DMS53 treated with DMSO at 0.1 percent for 48 hours (cell line): Measurements from ENCODE around the gene TICAM2.
"Not testable (repeated sequence)": the region's sequence is repeated elsewhere in the genome, so short reads cannot be mapped to it uniquely, and the experiment has no call there.

ENCODE experiments used
- DNase-seq: peaks from one replicate; lab custom pipeline; 2025; ENCODE audit not compliant: unreplicated experiment; lab: John Stamatoyannopoulos, UW

TICAM2 gene, protein sequence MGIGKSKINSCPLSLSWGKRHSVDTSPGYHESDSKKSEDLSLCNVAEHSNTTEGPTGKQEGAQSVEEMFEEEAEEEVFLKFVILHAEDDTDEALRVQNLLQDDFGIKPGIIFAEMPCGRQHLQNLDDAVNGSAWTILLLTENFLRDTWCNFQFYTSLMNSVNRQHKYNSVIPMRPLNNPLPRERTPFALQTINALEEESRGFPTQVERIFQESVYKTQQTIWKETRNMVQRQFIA

DNA sequence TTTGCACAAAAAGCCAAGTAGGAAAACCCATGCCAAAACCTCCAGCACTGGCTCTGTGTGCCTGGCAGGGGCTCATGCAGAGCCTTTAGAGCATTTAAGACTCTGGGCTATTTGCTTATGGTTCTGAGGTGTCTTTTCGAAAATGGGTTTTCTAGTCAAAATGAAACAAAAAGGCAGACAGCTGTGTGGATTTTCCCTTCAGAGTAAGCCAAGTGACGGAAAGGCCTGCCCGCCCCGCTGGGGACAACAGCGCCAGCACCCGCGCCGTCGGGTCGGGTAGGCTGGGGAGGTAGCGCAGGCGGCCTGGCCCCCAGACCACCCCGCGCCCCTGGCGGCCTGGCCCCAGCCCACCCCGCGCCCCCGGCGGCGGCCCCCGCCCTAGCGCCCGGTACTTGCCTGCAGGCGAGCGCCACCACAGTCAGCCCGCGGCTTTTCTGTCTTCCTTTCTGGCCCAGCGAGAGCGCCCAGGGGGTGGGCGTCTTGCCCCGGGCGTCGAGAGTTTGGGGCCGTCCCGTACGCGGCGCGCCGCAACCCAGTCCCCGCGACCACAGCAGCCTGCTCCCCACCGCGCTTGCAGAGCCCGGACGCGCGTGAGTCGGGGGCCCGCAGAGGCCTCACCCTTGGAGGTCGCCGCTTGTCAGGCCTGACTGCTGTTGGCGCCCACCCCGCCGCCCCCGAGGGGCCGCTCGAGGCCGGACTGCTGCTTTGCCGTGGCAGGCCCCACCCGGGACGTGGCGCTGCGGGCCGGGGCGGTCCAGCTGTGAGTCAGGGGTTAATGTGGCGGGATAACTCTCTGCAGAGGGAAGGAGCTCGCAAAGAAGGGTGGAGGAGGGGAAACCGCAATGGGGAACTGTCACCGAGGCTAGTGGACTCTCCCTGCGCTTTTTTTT is at the start of gene TICAM2:
TICAM2 (minus strand) TSS at position 779 of the 890 bp plus-strand sequence. CDS start 21,223 bp downstream, outside the sequence.
- no peak for DNase-seq

DNA sequence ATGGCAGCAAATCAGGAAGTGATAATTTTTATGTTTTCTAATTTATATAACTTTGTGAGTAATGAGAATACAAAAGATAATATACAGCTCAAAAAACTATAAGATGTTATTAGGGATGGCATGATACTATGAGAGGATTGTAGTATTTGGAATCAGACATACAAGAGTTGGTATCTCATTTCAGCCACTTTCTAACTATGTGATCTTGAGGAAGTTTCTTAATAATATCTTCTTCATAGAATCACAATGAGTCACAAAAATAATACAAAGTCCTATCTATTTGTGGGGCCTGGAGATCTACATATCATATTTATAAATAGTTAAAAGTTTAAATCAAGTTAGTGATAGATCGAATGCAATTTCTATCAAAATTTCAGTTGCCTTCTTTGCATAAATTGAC is 47.3 kb upstream of the TICAM2 start:
- no peak for DNase-seq

DNA sequence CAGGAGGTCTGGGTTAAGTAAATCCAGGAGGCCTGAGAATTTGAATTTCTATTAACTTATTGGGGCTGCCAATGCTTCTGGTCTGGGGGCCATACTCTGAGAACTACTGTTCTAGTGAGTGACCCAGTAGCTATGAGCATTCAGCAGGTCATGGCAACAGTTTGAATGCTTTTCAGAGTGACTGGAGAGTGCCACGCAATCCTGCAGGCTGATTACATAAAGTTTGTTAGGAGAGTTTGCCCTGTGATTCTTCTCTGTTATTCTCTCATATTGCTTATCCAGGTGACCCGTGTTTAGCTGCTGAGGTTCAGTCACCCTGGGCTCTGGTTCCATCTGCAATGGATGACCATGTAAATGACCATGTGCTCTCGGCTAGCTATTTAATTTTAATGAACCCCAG is 45.8 kb upstream of the TICAM2 start:
- no peak for DNase-seq

DNA sequence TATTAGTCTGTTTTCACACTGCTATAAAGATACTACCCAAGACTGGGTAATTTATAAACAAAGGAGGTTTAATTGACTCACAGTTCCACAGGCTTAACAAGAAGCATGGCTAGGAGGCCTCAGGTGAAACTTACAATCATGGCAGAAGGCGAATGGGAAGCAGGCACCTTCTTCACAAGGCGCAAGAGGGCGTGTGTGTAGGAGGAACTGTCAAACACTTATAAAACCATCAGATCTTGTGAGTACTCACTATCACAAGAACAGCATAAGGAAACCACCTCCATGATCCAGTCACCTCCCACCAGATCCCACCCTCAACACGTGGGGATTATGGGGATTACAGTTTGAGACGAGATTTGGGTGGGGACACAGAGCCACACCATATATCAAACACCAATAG is 43.1 kb upstream of the TICAM2 start:
- DNase-seq, result not testable (repeated sequence)

DNA sequence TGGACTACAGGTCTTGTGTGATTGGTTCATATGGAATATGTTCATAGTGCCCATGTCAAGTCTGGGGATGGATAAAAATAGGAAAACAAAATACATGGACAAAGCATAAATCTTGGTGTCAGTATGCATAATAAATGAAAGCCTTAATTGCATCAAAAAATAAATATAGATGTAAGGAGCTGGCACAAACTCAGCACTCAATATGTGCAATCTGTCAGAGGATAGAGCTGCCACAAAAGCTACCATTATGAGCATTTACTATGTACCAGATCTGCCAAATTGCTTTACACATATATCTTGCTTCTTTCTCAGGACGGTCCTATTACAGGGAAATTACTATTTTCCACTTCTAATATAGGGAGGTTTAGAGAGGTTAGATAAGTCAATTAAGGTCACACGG is 41.8 kb upstream of the TICAM2 start:
- no peak for DNase-seq

DNA sequence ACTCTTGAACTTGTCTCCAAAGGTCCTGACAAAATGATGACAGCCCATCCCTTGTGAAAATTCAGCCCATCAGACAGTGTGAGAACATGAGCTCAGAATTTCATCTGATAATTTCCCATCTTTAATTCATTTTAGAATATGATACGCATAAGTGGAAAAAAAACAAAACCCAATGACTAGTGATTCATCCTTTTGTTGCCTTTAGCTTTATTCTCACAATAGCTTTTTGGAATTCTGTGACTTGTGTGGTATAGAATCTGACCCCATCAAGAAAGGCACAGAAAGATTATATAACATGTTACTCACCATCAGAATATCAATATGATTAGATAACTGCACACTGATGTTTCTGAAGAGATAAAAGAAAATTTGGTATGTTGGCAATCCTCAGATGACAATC is 39.7 kb upstream of the TICAM2 start:
- DNase-seq, result no peak

DNA sequence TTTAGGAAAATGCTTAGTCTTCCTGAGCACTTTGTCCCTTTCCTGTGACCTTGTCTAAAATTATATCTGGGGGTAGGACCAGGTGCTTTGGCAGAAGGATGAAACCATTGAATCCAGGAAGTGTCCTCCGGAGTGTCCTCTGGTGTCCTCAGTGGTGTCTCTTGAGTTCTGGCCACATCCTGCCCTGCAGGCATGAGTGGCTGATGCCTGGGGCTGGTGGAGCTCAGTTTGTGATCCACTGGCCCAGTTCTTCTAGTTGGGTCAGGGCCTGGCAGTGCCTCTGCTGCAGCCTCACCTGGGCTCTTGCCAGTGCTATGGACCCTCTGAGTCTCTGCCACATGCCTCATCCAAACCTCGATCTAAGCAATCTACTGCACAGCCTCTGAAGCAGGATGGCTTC is 38.0 kb upstream of the TICAM2 start:
- DNase-seq, result no peak

DNA sequence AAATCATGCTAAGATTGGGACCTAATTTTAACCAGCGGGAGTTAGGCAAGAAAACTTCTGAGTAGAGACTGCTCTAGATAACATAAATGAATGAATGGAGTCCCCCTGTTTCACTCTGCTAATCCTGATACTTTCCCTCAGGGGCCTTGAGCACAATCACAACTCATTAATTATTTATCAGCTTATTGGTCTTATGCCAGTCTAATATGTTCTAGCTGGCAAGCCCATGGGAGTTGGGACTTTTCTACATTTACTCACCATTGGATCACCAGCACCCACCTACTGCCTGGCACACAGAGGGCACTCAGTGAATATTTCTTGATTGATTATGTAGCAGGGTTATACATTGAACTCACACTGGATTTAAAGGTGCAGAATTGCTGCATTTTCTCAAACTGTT is 37.1 kb upstream of the TICAM2 start:
- DNase-seq, result no peak

DNA sequence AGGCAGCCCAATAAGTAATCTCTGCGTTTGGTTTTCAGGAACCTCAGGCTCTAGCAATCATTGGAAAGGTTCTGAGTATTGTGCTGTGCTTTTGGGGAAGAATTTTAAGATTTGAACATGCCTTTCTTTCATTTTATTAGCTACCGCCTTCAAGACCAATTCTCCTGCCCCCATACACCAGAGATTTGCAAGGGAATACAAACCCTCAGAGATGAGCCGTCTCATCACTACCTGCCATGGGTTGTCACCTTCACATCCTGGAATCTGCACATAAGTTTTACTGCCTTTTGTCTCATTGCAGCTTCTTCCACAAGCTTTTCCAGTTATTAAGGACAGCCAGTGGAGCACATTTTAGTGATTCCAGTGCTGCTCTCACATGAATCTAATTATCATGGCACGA is 35.2 kb upstream of the TICAM2 start:
- DNase-seq, result no peak

DNA sequence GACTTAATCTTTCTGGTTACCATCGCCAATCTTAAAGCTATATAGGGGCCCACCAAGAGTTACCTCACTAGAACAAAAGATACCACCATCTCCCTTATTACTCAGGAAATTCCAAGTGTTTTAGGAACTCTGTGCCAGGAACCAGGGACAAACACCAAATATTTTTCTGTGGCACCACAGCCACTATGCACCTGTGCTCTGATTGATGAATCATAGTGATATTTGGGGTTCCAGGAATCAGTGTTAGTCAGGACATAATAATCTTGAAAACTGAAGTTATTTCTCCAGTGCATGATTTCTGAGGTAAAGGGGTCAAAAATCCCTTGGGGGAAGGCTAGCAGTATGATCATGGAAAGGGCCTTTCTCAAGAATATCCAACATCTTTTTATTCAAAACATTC is 33.7 kb upstream of the TICAM2 start:
- no peak for DNase-seq

DNA sequence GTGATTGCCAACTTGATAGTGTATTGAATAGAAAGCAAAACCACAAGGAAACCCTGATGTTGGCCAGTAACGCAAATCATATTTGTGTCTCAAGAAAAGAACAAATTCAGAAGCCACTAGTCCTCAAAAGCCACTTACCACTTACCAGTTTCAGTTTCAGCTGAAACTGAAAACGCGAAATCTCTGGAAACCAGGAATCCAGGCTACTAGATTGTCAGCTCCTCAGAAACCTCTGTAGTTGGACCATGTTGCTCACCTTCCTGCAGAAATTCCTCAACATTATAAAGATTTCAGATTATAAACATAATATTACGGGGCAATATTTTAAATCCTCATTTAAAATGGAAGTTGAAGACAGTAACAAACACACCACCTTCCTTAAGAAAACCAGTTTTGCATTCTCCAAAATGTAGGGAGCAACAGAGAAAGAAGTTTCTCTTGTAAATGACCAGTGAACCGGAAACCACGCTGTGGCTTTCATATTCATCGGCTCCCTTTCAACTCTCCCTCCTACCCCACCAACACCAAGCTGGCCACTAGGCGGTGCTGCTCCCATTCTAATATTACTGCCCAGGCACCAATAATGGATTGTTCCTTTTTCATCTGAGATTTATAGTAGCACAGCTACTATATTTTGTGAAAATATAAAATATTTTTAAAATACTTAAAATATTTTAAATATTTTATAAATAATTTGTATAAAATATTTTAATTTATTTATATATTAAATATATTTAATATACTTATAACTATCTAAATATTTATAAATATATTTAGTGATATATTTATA is 32.3 kb upstream of the TICAM2 start:
- peak; percentile 79 for DNase-seq

DNA sequence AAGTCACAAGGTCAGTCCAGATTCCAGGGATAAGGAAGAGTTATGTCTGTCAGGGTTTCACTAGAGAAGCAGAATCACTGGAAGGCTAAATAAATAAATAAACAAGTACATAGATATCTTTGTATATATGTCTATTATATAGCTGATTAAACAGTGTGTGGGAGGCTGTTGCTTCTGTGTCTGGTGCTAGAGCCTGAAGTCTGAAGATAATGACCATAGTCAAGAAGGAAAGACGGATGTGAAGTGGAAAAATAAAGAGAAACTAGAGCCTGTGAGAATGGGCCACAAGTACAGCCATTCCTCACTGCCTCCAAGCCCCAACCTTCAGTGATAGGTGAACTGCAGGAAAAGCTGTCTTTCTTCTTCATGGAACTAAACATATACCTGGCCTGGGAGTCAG is 27.6 kb upstream of the TICAM2 start:
- no peak for DNase-seq

DNA sequence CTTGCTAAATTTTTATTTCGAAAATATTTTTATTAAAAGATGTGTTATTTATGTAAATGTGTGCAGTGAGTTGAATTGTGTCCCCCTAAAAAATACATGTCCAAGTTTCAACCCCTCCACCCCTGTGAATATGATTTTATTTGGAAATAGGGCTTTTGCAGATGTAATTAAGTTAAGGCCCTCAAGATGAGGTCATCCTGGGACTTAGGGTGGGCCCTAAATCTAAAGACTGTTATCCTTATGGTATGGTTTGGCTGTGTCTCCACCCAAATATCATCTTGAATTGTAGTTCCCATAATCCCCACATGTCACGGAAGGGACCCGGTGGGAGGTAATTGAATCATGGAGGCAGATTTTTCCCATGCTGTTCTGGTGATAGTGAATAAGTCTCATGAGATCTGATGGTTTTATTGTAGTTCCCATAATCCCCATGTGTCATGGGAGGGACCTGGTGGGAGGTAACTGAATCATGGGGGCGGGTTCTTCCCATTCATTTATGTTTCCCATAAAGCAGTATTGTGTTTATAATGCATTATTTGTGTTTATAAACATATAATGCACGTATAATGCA is 25.1 kb upstream of the TICAM2 start:
- no peak for DNase-seq

DNA sequence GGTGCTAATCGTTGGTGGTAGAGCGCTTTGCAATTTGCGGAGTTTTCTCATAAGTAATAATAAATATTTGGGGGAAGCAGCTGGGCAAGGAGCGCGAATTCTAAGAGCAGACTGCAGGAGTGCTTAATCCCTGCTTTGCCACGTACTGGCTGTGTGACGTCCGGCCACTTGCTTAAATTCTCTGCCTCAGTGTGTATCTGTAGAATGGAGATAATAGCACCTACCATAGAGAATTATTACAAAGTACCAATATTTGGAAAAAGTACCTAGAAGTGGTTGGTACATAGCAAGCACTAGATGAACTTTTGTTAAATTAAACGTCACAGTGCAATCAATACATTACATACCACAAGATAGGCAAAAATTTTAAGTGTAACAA is 24.2 kb upstream of the TICAM2 start:
- DNase-seq, result peak; percentile 68

DNA sequence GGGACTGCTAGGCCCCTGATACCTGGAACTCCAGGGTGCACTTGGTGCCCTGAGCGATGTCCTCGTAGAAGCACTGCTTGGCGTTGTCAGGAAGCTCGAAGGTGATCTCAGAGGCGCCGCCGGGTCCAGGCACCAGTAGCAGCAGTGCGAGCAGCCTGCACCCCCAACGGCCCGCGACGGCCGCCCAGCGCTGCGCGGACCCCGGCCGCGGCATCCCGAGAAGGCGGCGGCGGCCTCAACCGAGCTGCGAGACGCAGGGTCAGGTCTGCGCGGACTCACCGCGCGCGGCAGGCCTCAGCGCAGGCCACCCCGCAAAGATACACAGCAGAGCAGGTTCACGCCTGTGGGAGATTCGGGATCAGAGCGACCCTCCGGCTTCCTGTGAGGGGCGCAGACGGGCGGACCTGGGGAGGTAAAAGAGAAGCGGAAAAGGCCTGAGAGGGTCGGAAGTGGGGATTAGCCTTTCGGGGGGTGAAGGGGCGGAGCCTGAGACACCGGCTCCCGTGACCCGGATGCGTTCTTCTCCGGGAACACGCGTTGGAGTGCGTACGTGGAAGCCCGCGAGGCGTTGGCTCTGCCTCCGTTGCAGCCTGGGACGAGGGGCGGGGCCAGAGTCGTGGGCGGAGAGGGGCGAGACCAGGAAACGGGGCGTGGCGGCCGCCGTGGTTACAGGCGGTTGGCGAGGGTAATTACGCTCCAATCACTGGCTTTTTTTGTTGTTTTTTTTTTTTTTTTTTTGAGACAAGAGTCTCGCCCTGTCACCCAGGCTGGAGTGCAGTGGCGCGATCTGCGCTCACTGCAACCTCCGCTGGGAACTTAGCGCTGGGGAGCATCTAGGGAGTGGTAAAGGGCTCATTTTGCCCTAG is 23.5 kb upstream of the TICAM2 start, which contains the start of gene TMED7:
TMED7 (minus strand) TSS at position 458 of the 866 bp plus-strand sequence; CDS start at position 214, 244 bp downstream.
- DNase-seq, result peak; percentile 96

DNA sequence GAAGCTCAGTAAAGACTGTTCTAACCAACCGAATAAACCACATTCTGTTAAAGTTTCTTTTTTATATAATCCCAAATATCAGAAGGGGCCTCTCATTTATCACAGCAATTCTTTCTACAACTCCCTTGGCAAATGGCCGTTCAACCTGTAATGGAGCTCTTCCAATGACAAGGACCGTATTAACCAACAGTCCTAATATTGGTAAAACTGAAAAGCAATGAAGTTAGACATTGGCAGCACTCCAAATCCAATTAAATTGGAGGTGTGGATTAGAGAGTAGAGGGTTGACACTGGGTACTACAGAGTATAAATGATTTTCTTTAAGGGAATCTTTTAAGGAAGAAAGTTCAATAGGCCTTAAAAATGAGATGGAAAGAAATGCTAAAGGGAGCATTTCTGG is 22.7 kb upstream of the TICAM2 start:
- DNase-seq, result no peak

DNA sequence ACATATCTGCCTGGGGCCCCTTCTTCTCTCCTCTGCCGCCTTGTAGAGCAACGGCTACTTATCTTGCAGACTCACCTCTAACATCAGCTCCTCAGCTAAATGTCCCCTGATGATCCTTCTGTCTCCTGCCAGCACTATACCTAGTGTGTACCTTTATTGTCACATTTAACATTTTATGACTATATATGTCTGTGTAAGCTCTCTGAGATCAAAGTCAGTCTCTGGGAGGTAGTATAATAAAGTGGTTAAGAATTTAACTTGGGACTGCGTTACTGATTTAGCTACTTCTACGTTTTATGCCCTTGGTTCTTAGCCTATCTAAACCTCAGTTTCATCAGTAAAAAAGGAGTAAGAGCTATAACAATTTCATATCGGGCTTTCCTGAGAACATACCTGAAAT is 21.4 kb upstream of the TICAM2 start:
- DNase-seq, result no peak

DNA sequence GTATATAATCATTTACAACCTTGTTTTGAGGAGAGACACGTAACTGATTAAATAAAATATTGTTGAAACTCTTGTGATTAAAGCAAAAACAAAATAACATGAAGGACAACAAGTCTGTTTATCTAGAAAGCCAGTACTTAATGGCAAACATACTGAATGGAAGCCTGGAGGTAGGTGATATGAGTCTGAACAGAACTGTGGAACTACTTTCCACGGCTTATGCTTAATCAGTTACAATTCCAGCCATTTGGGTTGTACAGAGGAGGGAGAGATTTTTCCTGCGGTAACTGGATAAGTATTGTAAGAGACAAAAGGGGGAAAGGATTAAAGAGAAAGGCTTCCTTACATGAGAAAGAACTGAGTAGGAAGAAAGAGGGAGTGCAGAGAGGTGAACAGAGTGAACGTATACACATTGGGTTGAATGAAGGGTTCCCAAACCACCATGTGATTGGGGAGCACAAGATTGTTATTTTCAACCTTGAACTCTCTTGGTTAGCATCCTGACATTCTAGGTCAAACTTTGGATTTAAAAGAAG is 19.2 kb upstream of the TICAM2 start:
- no peak for DNase-seq

DNA sequence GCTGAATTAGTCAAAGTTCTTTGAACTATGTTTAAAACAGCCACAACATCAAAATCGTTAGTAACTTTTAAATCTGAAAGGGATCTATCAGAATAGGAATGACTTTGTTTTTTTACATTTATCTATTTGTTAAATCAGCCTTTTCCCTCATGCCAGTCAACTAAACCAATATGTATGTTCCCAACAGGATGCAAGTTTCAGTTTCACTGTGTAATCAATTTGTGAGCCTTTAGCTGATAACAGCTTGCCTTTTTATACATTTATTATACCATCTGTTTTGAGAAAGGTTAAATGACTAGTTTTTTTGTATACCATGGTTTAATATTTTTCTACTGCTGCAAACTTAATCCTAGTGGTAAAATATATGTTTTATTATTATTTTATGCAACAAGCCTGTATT is 14.6 kb upstream of the TICAM2 start:
- DNase-seq, result no peak

DNA sequence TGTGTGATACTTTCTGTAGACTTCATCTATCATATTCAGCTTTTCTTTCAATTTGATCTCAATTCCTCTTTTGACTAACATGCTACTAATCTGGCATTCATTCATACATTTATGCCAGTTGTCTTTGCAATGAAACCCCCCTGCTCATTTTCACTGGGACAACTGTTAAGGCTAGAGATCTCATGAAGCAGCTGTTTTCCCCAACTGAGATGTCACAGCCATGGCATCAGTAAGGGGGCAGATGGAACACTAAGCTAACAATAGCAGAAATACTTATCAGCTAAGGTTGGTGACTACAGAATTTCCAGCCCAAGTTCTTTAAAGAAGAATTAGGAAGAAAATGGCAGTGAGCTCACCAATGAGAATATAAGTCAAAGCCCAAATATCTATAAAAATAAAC is 14.2 kb upstream of the TICAM2 start:
- DNase-seq, result no peak
